Cerebellar nuclear complex (tissue), 1 donor: ENCODE results near the gene PEPD.
A peak's percentile ranks its signal among the peaks of the same experiment; 100 is the strongest.

Experiments used
- DNase-seq, 2 experiments: peaks; one replicate each; lab custom pipeline; 2025; lab: John Stamatoyannopoulos, UW

Gene PEPD

GRCh38 chr19:33407716-33408115, 113.9 kb downstream of the PEPD start:
- no peak for DNase-seq

- DNase-seq: no peak
These were observed 114.4 kb downstream of the PEPD start for GRCh38 chr19:33407140-33407551.

- DNase-seq: peak in 1 of 2 experiments; percentile 21
These were observed 115.0 kb downstream of the PEPD start for GRCh38 chr19:33406521-33407139.

GRCh38 chr19:33405553-33406461, 115.8 kb downstream of the PEPD start:
- no peak for DNase-seq

GRCh38 chr19:33405254-33405552, 116.4 kb downstream of the PEPD start:
- DNase-seq: no peak

GRCh38 chr19:33404506-33405253, 116.9 kb downstream of the PEPD start:
- DNase-seq: no peak

GRCh38 chr19:33403973-33404304, 117.7 kb downstream of the PEPD start:
- no peak for DNase-seq

- no peak for DNase-seq
These were observed 118.2 kb downstream of the PEPD start for GRCh38 chr19:33403221-33403972.

GRCh38 chr19:33402421-33403220, 119.0 kb downstream of the PEPD start:
- DNase-seq: no peak

- no peak for DNase-seq
These were observed 119.7 kb downstream of the PEPD start for GRCh38 chr19:33401683-33402420.

GRCh38 chr19:33400856-33401682, 120.5 kb downstream of the PEPD start:
- no peak for DNase-seq

GRCh38 chr19:33399745-33400681, 121.6 kb downstream of the PEPD start:
- DNase-seq: no peak

GRCh38 chr19:33399081-33399744, 122.4 kb downstream of the PEPD start:
- no peak for DNase-seq

- DNase-seq: no peak
These were observed 123.1 kb downstream of the PEPD start for GRCh38 chr19:33398361-33399060.

GRCh38 chr19:33397536-33398360, 123.8 kb downstream of the PEPD start:
- no peak for DNase-seq

- DNase-seq: no peak
These were observed 124.7 kb downstream of the PEPD start for GRCh38 chr19:33396701-33397535.
